HAP-1 (cell line): ENCODE data around the gene ADGRD1.
A peak's percentile ranks its signal among the peaks of the same experiment; 100 is the strongest.
"Not testable (repeated sequence)": the region's sequence is repeated elsewhere in the genome, so short reads cannot be mapped to it uniquely, and the experiment has no call there.

Experiments used
- DNase-seq, 2 experiments: peaks; one replicate each; pipeline ENCODE4 v3.0.0-alpha.2; 2016 to 2020; ENCODE audit warnings: low spot score in 2 of 2
- H3K27me3 ChIP-seq: fragments of 250-450 bp; sonication (Bioruptor Pico); 2 replicates; pipeline ENCODE4 v1.5.1; 2020; ENCODE audit warnings: low read depth, mild to moderate bottlenecking, moderate library complexity
- H3K36me3 ChIP-seq: fragments of 250-450 bp; sonication (Bioruptor Pico); replicated peaks from 2 replicates; pipeline ENCODE4 v1.5.1; 2020; ENCODE audit warnings: mild to moderate bottlenecking
- H3K4me1 ChIP-seq: fragments of 250-450 bp; sonication (Bioruptor Pico); 2 replicates; pipeline ENCODE4 v1.5.1; 2020; ENCODE audit warnings: mild to moderate bottlenecking
- H3K4me3 ChIP-seq: fragments of 250-450 bp; sonication (Bioruptor Pico); 2 replicates; pipeline ENCODE4 v1.5.1; 2020; ENCODE audit warnings: mild to moderate bottlenecking, moderate library complexity
- H3K9me3 ChIP-seq: fragments of 250-450 bp; sonication (Bioruptor Pico); 2 replicates; pipeline ENCODE4 v1.5.1; 2020; ENCODE audit warnings: mild to moderate bottlenecking, moderate library complexity
- in situ Hi-C: fragments of 300-500 bp; cut with MboI; formaldehyde crosslinking; loops from 3 replicates; pipeline ENCODE4 v1.14.3; 2020; ENCODE audit warnings: low sequenced_read_pairs, inconsistent platforms, mixed read lengths

ADGRD1 gene

GRCh38 chr12:131060011-131060703, 106.5 kb downstream of the ADGRD1 start:
- H3K4me1 ChIP-seq = no peaks in the 10 kb centered on the region
- no peak for DNase-seq
- H3K36me3 ChIP-seq = no peaks in the 10 kb centered on the region
- in situ Hi-C loops = no loop called here
- H3K4me3 ChIP-seq = no peak overlapping the region
- no peaks in the 10 kb centered on the region for H3K9me3 ChIP-seq
- peaks cover 29% of the 10 kb centered on the region for H3K27me3 ChIP-seq

DNA sequence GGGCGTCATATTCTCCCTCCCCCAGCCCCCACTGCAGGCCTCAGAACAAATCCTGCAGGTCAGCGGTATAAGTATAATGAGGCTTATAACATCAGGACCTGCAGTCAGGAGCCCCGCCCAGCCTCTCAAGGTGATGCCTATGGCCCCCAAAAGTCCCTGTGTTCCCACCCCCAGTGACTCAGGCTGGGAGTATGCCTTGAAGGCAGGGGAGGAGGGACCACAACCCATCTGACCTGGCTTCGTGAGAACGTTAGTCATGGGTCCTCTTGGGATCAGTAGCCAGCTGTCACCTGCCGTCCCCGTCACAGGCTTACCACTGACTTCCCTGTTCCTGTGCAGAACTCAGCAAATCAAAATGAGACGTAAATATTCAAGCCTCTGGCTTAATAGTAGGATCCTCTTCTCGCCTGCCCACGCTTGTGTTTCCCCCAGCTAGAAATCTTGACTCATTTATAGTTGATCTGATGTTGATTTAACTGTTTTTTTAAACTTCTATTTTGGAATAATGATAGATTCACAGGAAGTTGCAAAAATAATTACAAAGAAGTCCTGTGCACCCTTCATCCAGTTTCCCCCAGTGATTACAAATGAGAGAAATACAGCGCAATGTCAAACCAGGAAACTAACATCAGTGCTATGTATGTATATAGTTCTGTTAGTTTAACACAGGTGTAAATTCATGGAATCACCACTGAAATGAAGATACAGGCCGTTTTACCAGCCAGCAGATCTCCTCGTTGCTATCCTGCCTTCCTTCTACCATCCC, 107.5 kb downstream of the ADGRD1 start:
- no peaks in the 10 kb centered on the region for H3K4me1 ChIP-seq
- in situ Hi-C loops = no loop called here
- H3K4me3 ChIP-seq = no peak overlapping the region
- DNase-seq = no peak
- no peaks in the 10 kb centered on the region for H3K36me3 ChIP-seq
- H3K27me3 ChIP-seq = peaks cover 20% of the 10 kb centered on the region
- no peaks in the 10 kb centered on the region for H3K9me3 ChIP-seq

DNA sequence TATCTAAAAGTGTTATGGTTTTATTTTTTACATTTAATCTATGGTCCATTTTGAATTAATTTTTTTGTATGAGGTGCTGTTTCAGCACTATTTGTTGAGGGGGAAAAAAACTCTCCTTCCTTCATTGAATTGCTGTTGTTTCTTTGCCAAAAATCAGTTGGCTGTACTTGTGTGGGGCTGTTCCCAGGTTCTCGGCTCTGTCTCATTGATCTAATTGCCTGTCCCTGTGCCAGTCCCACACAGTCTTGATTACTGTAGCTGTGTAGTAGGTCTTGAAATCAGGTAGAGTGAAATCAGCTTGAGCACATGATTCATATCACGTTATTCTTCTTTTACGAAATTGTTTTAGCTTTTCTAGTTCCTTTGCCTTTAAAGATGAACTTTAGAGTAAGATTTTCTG, 109.7 kb downstream of the ADGRD1 start:
- H3K4me3 ChIP-seq = no peak overlapping the region
- peaks cover 15% of the 10 kb centered on the region for H3K27me3 ChIP-seq
- H3K4me1 ChIP-seq = no peaks in the 10 kb centered on the region
- peak in 1 of 2 experiments; percentile 0 for DNase-seq
- H3K36me3 ChIP-seq = no peaks in the 10 kb centered on the region
- no peaks in the 10 kb centered on the region for H3K9me3 ChIP-seq
- in situ Hi-C loops = no loop called here

DNA sequence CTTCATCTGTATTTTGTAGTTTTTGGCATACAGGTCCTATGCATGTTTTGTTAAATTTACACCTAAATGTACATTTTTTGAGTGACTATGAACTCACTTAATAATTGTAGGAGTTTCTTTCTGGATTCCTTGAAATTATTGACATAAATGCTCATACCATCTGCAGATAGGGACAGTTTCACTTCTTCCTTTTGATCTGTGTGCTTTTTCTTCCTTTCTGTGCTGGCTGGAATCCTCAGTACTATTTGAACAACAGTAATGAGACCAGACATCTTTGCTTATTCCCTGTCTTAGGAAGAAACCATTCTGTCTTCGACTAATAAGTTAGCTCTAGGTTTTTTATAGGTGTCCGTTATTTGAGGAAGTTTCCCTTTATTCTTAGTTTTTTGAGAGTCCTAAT, 110.3 kb downstream of the ADGRD1 start:
- Histone ChIP-seq H3K9me3 (no peaks in the 10 kb centered on the region), H3K4me1 (no peaks in the 10 kb centered on the region), H3K4me3 (no peak overlapping the region), H3K27me3 (peaks cover 15% of the 10 kb centered on the region), H3K36me3 (no peaks in the 10 kb centered on the region)
- in situ Hi-C loops = no loop called here
- no peak for DNase-seq

GRCh38 chr12:131065279-131065678, 111.6 kb downstream of the ADGRD1 start:
- H3K27me3 ChIP-seq = peaks cover 8% of the 10 kb centered on the region
- no peaks in the 10 kb centered on the region for H3K36me3 ChIP-seq
- H3K9me3 ChIP-seq = no peaks in the 10 kb centered on the region
- no peak overlapping the region for H3K4me3 ChIP-seq
- no peaks in the 10 kb centered on the region for H3K4me1 ChIP-seq
- DNase-seq = peak in 1 of 2 experiments; percentile 2
- in situ Hi-C loops = no loop called here

DNA sequence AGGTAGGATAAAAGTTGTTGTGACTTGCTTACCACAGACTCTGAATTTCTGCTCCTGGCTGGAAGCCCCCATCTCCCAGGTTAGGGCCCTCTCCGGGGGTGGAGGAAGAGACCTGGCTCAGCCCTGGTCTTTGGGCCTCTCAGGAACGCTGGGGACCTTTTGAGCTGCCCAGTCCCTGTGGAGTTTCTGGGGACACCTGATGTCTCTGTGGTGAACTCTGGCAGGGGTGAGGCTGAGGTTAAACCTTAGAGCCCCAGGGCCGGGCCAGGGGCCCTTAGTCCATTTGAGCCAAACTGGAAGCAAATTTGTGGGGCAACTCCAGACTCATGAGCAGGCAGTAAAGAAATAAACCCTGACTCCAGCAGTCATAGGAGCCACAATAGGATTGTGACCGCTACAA, 112.1 kb downstream of the ADGRD1 start:
- H3K36me3 ChIP-seq = no peaks in the 10 kb centered on the region
- peak in 1 of 2 experiments; percentile 2 for DNase-seq
- H3K27me3 ChIP-seq = peaks cover 8% of the 10 kb centered on the region
- no peak overlapping the region for H3K4me3 ChIP-seq
- no peaks in the 10 kb centered on the region for H3K4me1 ChIP-seq
- no peaks in the 10 kb centered on the region for H3K9me3 ChIP-seq
- in situ Hi-C loops = no loop called here

GRCh38 chr12:131066207-131066885, 112.6 kb downstream of the ADGRD1 start:
- in situ Hi-C loops = no loop called here
- Histone ChIP-seq H3K4me3 (no peak overlapping the region), H3K9me3 (no peaks in the 10 kb centered on the region), H3K4me1 (no peaks in the 10 kb centered on the region), H3K36me3 (no peaks in the 10 kb centered on the region), H3K27me3 (peaks cover 8% of the 10 kb centered on the region)
- DNase-seq = peak in 1 of 2 experiments; percentile 4

DNA sequence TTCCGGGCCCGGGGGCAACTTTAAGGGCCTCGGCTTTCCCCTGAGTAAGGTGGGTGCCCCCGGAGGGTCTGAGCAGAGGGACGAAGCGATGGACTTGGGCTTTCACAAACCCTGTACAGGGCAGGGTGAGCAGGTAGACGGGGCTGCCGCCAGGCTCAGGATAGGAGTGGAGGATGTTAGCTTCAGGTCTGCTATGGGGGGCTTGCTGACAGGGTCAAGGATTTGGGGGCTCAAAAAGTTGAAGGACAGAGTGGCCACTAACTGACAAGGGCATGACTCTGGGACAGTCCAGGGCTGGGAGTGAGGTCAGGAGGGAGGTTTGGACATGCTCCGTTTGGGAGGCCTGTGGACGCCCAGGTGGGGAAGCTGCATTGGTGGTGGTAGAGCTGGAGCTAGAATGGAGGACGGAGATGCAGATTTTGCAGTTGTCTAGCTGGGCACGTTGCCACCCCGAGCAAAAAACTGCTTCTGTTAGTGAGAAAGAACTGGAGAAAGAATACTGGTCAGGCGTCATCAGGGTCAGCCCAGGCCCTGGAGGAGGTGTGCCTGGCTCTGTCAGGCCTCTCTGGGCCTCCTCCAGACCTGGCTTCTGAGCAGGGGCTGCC, 113.3 kb downstream of the ADGRD1 start:
- no peak for DNase-seq
- Histone ChIP-seq H3K4me3 (no peak overlapping the region), H3K36me3 (no peaks in the 10 kb centered on the region), H3K4me1 (no peaks in the 10 kb centered on the region), H3K27me3 (peaks cover 8% of the 10 kb centered on the region), H3K9me3 (no peaks in the 10 kb centered on the region)
- in situ Hi-C loops = no loop called here

GRCh38 chr12:131067981-131068851, 114.5 kb downstream of the ADGRD1 start:
- H3K9me3 ChIP-seq = no peaks in the 10 kb centered on the region
- no peak overlapping the region for H3K4me3 ChIP-seq
- in situ Hi-C loops = no loop called here
- no peak for DNase-seq
- H3K27me3 ChIP-seq = peaks cover 8% of the 10 kb centered on the region
- no peaks in the 10 kb centered on the region for H3K36me3 ChIP-seq
- no peaks in the 10 kb centered on the region for H3K4me1 ChIP-seq

- DNase-seq = peak in 1 of 2 experiments; percentile 39
- H3K36me3 ChIP-seq, H3K27me3 ChIP-seq, in situ Hi-C loops, H3K9me3 ChIP-seq, H3K4me1 ChIP-seq, H3K4me3 ChIP-seq: not testable (repeated sequence)
These were observed 115.4 kb downstream of the ADGRD1 start for GRCh38 chr12:131068926-131069720.

GRCh38 chr12:131070136-131070535, 116.4 kb downstream of the ADGRD1 start:
- H3K36me3 ChIP-seq, H3K4me1 ChIP-seq, in situ Hi-C loops, H3K9me3 ChIP-seq, H3K4me3 ChIP-seq, H3K27me3 ChIP-seq: not testable (repeated sequence)
- peak in 1 of 2 experiments; percentile 4 for DNase-seq

- H3K4me3 ChIP-seq, H3K4me1 ChIP-seq, H3K27me3 ChIP-seq, in situ Hi-C loops, H3K9me3 ChIP-seq, H3K36me3 ChIP-seq: not testable (repeated sequence)
- peak in 1 of 2 experiments; percentile 7 for DNase-seq
These were observed 117.0 kb downstream of the ADGRD1 start for GRCh38 chr12:131070668-131071067.
